HEK293 (cell line): ENCODE data around the gene PIK3R3.
"Not testable (repeated sequence)": the region's sequence is repeated elsewhere in the genome, so short reads cannot be mapped to it uniquely, and the experiment has no call there.

Experiments used
- CTCF ChIA-PET: fragments of 350-600 bp; formaldehyde crosslinking; extraction: SDS; loops from one replicate; lab custom pipeline; 2021; ENCODE audit warnings: antibody characterized with exemption; lab: Yijun Ruan, JAX
- POLR2A ChIA-PET: fragments of 300-600 bp; formaldehyde crosslinking; extraction: SDS; loops from one replicate; lab custom pipeline; 2020; ENCODE audit warnings: antibody characterized with exemption, inconsistent platforms; lab: Yijun Ruan, JAX
- H3K27ac ChIP-seq: fragments of 200-500 bp; sonication (Bioruptor generic); 2 replicates; pipeline ENCODE4 v1.5.1; 2014; ENCODE audit warnings: low read depth, low read length, control low read depth, inconsistent platforms; ENCODE audit errors: extremely low read depth
- H3K36me3 ChIP-seq, 2 experiments: fragments of 200-500 bp in 1 of 2; sonication (Bioruptor generic) in 1 of 2; 1 replicate in 1 of 2; 2 replicates in 1 of 2; pipeline ENCODE4 v1.5.1; 2014 to 2017; ENCODE audit warnings: inconsistent platforms in 2 of 2, low read length in 2 of 2; ENCODE audit not compliant: control insufficient read depth in 2 of 2, insufficient read depth in 1 of 2
- H3K4me1 ChIP-seq: fragments of 200-500 bp; sonication (Bioruptor generic); 2 replicates; pipeline ENCODE4 v1.5.1; 2014; ENCODE audit warnings: mild to moderate bottlenecking, low read length, inconsistent platforms; ENCODE audit not compliant: control insufficient read depth, insufficient read depth
- H3K4me3 ChIP-seq: 2 replicates; pipeline ENCODE4 v1.5.1; 2011; ENCODE audit warnings: low read depth, mild to moderate bottlenecking, control low read depth, low read length, moderate library complexity
- H3K9me3 ChIP-seq: fragments of 200-500 bp; sonication (Bioruptor generic); 2 replicates; pipeline ENCODE4 v1.5.1; 2014; ENCODE audit warnings: low read depth, low read length, inconsistent platforms; ENCODE audit not compliant: control insufficient read depth, insufficient read depth
- GFI1B ChIP-seq: fragments of 450-650 bp; formaldehyde crosslinking; IDR thresholded peaks from 2 replicates; pipeline ENCODE4 v1.5.1; 2016; ENCODE audit warnings: missing biosample characterization, missing genetic modification characterization
- HOXC10 ChIP-seq: sonication (generic); formaldehyde crosslinking; IDR thresholded peaks from 2 replicates; pipeline ENCODE4 v1.8.1; 2023; ENCODE audit warnings: mild to moderate bottlenecking, missing genetic modification reagents
- KLF16 ChIP-seq: fragments of 450-650 bp; formaldehyde crosslinking; IDR thresholded peaks from 2 replicates; pipeline ENCODE4 v1.5.1; 2017; ENCODE audit warnings: missing biosample characterization, missing genetic modification characterization
- SCRT2 ChIP-seq: fragments of 450-650 bp; formaldehyde crosslinking; IDR thresholded peaks from 2 replicates; pipeline ENCODE4 v1.5.1; 2016; ENCODE audit warnings: missing biosample characterization, missing genetic modification characterization
- ZBTB1 ChIP-seq: fragments of 450-650 bp; formaldehyde crosslinking; IDR thresholded peaks from 2 replicates; pipeline ENCODE4 v1.5.1; 2016; ENCODE audit warnings: missing biosample characterization, missing genetic modification characterization
- ZBTB20 ChIP-seq: fragments of 450-650 bp; formaldehyde crosslinking; IDR thresholded peaks from 2 replicates; pipeline ENCODE4 v1.5.1; 2016; ENCODE audit warnings: missing biosample characterization, missing genetic modification characterization
- ZFP69B ChIP-seq: fragments of 450-650 bp; formaldehyde crosslinking; IDR thresholded peaks from 2 replicates; pipeline ENCODE4 v1.5.1; 2016; ENCODE audit warnings: missing biosample characterization, missing genetic modification characterization
- ZNF10 ChIP-seq: fragments of 450-650 bp; formaldehyde crosslinking; IDR thresholded peaks from 2 replicates; pipeline ENCODE4 v1.5.1; 2017; ENCODE audit warnings: missing biosample characterization, missing genetic modification characterization
- ZNF121 ChIP-seq: fragments of 450-650 bp; formaldehyde crosslinking; IDR thresholded peaks from 2 replicates; pipeline ENCODE4 v1.5.1; 2016; ENCODE audit warnings: missing biosample characterization, missing genetic modification characterization
- ZNF19 ChIP-seq: fragments of 450-650 bp; formaldehyde crosslinking; IDR thresholded peaks from 2 replicates; pipeline ENCODE4; 2016; ENCODE audit warnings: missing biosample characterization, missing genetic modification characterization, low read depth
- ZNF2 ChIP-seq: fragments of 450-650 bp; formaldehyde crosslinking; IDR thresholded peaks from 2 replicates; pipeline ENCODE4 v1.5.1; 2016; ENCODE audit warnings: missing biosample characterization, missing genetic modification characterization
- ZNF274 ChIP-seq, 2 experiments: fragments of 200-500 bp in 1 of 2; fragments of 450-650 bp in 1 of 2; sonication (Bioruptor generic) in 1 of 2; formaldehyde crosslinking in 1 of 2; IDR thresholded peaks; 2 replicates each; pipeline versions ENCODE4 v1.5.1 to v1.6.1; 2014 to 2016; ENCODE audit warnings: borderline replicate concordance in 1 of 2, inconsistent platforms in 1 of 2, low read length in 1 of 2, missing biosample characterization in 1 of 2, missing genetic modification characterization in 1 of 2
- ZNF324 ChIP-seq: fragments of 450-650 bp; formaldehyde crosslinking; IDR thresholded peaks from 2 replicates; pipeline ENCODE4 v1.5.1; 2016; ENCODE audit warnings: missing biosample characterization, missing genetic modification characterization
- ZNF350 ChIP-seq: fragments of 450-650 bp; formaldehyde crosslinking; IDR thresholded peaks from 2 replicates; pipeline ENCODE4 v1.5.0; 2017; ENCODE audit warnings: missing biosample characterization, mild to moderate bottlenecking, missing genetic modification characterization
- ZNF514 ChIP-seq: fragments of 450-650 bp; formaldehyde crosslinking; IDR thresholded peaks from 2 replicates; pipeline ENCODE4 v1.5.1; 2016; ENCODE audit warnings: missing biosample characterization, missing genetic modification characterization
- ZNF521 ChIP-seq: fragments of 450-650 bp; formaldehyde crosslinking; IDR thresholded peaks from 2 replicates; pipeline ENCODE4 v1.5.1; 2017; ENCODE audit warnings: missing biosample characterization, mild to moderate bottlenecking, missing genetic modification characterization
- ZNF529 ChIP-seq: fragments of 450-650 bp; formaldehyde crosslinking; IDR thresholded peaks from 2 replicates; pipeline ENCODE4 v1.5.1; 2017; ENCODE audit warnings: missing genetic modification characterization, missing biosample characterization; ENCODE audit not compliant: insufficient replicate concordance
- ZNF560 ChIP-seq: fragments of 450-650 bp; formaldehyde crosslinking; IDR thresholded peaks from 2 replicates; pipeline ENCODE4 v1.5.1; 2017; ENCODE audit warnings: missing biosample characterization, missing genetic modification characterization, borderline replicate concordance
- ZNF660 ChIP-seq: fragments of 450-650 bp; IDR thresholded peaks from 2 replicates; pipeline ENCODE4 v1.5.1; 2018; ENCODE audit warnings: missing biosample characterization, mild to moderate bottlenecking, missing genetic modification characterization
- ZNF776 ChIP-seq: fragments of 450-650 bp; formaldehyde crosslinking; IDR thresholded peaks from 2 replicates; pipeline ENCODE4 v1.5.0; 2017; ENCODE audit warnings: missing biosample characterization, missing genetic modification characterization, borderline replicate concordance
- ZNF843 ChIP-seq: fragments of 450-650 bp; formaldehyde crosslinking; IDR thresholded peaks from 2 replicates; pipeline ENCODE4 v1.5.1; 2016; ENCODE audit warnings: missing biosample characterization, missing genetic modification characterization
- TF ChIP-seq, protein P1 (sequence below): fragments of 450-650 bp; formaldehyde crosslinking; conservative IDR thresholded peaks from 2 replicates; pipeline ENCODE4 v1.5.1; 2016; ENCODE audit warnings: low read depth, missing biosample characterization, missing genetic modification characterization
- TF ChIP-seq, protein P2 (sequence below): fragments of 450-650 bp; formaldehyde crosslinking; IDR thresholded peaks from 2 replicates; pipeline ENCODE4 v1.5.1; 2016; ENCODE audit warnings: missing biosample characterization, missing genetic modification characterization
- TF ChIP-seq, protein P3 (sequence below): fragments of 450-650 bp; formaldehyde crosslinking; IDR thresholded peaks from 2 replicates; pipeline ENCODE4; 2016; ENCODE audit warnings: missing biosample characterization, missing genetic modification characterization

Gene PIK3R3

DNA sequence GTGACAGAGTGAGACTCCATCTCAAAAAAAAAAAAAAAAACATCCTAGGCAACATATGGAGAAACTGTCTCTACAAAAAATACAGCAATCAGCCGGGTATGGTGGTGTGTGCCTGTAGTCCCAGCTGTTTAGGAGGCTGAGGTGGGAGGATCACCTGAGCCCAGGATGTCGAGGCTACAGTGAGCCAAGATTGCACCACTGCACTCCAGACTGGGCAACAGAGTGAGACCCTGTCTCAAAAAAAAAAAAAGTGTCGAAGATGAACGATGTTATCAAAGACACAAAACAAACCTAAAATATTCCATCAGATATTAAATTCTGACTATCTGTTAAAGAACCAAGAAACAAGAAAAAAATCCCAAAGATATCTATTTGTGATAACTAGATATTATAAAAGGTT lies 38.6 kb downstream of the PIK3R3 start:
- POLR2A ChIA-PET = interaction anchor here (0.6 kb wide), 1 partner anchor 340 kb away, joined by 3 read pairs; no protein-coding TSS in a partner anchor

DNA sequence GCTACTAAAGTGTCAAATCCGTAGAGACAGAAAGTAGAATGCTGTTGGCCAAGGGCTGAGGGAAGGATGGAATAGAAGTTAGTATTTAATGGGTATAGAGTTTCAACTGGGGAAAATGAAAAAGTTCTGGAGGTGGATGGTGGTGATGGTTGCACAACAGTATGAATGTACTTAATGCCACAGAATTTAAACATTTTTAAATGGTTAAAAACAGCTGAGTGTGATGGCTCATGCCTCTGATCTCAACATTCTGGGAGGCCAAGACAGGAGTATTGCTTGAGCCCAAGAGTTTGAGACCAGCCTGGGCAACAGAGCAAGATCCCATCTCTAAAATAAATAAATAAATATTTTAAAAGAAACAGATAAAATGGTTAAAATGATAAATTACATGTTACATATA lies 44.5 kb downstream of the PIK3R3 start:
- Histone ChIP-seq H3K27ac (no peak overlapping the region), H3K9me3 (no peaks in the 10 kb centered on the region), H3K4me3 (no peak overlapping the region), H3K4me1 (no peaks in the 10 kb centered on the region; the same call in 1 of the 2 replicates), H3K36me3 (no peaks in the 10 kb centered on the region)
- POLR2A ChIA-PET = no interaction called here
- TF ChIP-seq ZNF521 (tag by site-specific recombination) (no peak), ZNF19 (tag by site-specific recombination) (no peak), ZNF514 (tag by site-specific recombination) (no peak), ZBTB20 (tag by site-specific recombination) (no peak), SCRT2 (tag by site-specific recombination) (no peak), ZFP69B (tag by site-specific recombination) (no peak), GFI1B (tag by site-specific recombination) (no peak), ZNF350 (tag by site-specific recombination) (no peak), ZNF560 (tag by site-specific recombination) (no peak), ZNF843 (tag by site-specific recombination) (no peak), ZNF10 (no peak), HOXC10 (CRISPR knock-in tag) (no peak), ZNF2 (tag by site-specific recombination) (no peak), ZBTB1 (tag by site-specific recombination) (no peak), ZNF274 (IDR thresholded peaks at IDR 0.05; ENCODE audit: low read length) (no peak), ZNF274 (tag by site-specific recombination; IDR thresholded peaks at IDR 0.05; ENCODE audit: borderline replicate concordance) (no peak)
- TF ChIP-seq, protein P1, sequence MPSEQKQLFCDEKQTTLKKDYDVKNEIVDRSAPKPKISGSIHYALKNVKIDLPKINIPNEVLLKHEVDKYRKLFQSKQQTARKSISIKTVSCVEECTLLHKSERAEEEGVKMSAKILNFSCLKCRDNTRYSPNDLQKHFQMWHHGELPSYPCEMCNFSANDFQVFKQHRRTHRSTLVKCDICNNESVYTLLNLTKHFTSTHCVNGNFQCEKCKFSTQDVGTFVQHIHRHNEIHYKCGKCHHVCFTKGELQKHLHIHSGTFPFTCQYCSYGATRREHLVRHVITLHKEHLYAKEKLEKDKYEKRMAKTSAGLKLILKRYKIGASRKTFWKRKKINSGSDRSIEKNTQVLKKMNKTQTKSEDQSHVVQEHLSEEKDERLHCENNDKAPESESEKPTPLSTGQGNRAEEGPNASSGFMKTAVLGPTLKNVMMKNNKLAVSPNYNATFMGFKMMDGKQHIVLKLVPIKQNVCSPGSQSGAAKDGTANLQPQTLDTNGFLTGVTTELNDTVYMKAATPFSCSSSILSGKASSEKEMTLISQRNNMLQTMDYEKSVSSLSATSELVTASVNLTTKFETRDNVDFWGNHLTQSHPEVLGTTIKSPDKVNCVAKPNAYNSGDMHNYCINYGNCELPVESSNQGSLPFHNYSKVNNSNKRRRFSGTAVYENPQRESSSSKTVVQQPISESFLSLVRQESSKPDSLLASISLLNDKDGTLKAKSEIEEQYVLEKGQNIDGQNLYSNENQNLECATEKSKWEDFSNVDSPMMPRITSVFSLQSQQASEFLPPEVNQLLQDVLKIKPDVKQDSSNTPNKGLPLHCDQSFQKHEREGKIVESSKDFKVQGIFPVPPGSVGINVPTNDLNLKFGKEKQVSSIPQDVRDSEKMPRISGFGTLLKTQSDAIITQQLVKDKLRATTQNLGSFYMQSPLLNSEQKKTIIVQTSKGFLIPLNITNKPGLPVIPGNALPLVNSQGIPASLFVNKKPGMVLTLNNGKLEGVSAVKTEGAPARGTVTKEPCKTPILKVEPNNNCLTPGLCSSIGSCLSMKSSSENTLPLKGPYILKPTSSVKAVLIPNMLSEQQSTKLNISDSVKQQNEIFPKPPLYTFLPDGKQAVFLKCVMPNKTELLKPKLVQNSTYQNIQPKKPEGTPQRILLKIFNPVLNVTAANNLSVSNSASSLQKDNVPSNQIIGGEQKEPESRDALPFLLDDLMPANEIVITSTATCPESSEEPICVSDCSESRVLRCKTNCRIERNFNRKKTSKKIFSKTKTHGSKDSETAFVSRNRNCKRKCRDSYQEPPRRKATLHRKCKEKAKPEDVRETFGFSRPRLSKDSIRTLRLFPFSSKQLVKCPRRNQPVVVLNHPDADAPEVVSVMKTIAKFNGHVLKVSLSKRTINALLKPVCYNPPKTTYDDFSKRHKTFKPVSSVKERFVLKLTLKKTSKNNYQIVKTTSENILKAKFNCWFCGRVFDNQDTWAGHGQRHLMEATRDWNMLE (tag by site-specific recombination) = no peak
- TF ChIP-seq, all 188 proteins: peak for 0
- CTCF ChIA-PET = interaction anchor here (1.5 kb wide), 1 partner anchor 9 kb away, joined by 3 read pairs; no protein-coding TSS in a partner anchor

More for the DNA sequence above, 38.6 kb downstream of the PIK3R3 start:
- H3K27ac ChIP-seq, H3K36me3 ChIP-seq, H3K4me1 ChIP-seq, H3K4me3 ChIP-seq, H3K9me3 ChIP-seq: not testable (repeated sequence)
- TF ChIP-seq ZNF121 (tag by site-specific recombination) = peak; percentile 92
- CTCF ChIA-PET = interaction anchor here (0.7 to 1.0 kb wide), 2 partner anchors 25 to 130 kb away, joined by 3 to 6 read pairs; no protein-coding TSS in a partner anchor

DNA sequence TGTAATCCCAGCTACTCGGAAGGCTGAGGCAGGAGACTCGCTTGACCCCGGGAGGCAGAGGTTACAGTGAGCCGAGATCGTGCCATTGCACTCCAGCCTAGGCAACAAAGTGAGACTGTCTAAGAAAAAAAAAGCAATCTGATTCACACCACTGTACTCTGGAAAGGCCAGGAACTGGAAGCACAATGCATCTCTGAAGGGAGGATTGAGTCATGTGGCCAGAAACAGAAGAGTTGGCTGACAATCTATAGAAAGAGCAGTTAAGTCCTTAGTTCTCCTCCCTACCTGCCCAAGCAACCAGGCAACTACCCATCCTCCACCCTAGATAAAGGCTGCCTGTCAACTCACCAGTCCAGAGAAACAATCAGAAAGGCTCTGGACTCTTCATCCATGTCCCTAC lies 45.9 kb downstream of the PIK3R3 start:
- Histone ChIP-seq H3K4me3 (no peak overlapping the region), H3K9me3 (no peaks in the 10 kb centered on the region), H3K36me3 (no peaks in the 10 kb centered on the region), H3K4me1 (no peaks in the 10 kb centered on the region; the same call in 1 of the 2 replicates), H3K27ac (no peak overlapping the region)
- ChIA-PET CTCF (no interaction called here), POLR2A (no interaction called here)
- TF ChIP-seq KLF16 (tag by site-specific recombination) (no peak), ZNF776 (tag by site-specific recombination) (no peak), ZNF660 (tag by site-specific recombination) (no peak), ZNF324 (no peak), ZNF529 (tag by site-specific recombination) (no peak)
- TF ChIP-seq, protein P2, sequence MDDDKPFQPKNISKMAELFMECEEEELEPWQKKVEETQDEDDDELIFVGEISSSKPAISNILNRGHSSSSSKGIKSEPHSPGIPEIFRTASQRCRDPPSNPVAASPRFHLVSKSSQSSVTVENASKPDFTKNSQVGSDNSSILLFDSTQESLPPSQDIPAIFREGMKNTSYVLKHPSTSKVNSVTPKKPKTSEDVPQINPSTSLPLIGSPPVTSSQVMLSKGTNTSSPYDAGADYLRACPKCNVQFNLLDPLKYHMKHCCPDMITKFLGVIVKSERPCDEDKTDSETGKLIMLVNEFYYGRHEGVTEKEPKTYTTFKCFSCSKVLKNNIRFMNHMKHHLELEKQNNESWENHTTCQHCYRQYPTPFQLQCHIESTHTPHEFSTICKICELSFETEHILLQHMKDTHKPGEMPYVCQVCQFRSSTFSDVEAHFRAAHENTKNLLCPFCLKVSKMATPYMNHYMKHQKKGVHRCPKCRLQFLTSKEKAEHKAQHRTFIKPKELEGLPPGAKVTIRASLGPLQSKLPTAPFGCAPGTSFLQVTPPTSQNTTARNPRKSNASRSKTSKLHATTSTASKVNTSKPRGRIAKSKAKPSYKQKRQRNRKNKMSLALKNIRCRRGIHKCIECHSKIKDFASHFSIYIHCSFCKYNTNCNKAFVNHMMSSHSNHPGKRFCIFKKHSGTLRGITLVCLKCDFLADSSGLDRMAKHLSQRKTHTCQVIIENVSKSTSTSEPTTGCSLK (tag by site-specific recombination) = no peak
- TF ChIP-seq, protein P3, sequence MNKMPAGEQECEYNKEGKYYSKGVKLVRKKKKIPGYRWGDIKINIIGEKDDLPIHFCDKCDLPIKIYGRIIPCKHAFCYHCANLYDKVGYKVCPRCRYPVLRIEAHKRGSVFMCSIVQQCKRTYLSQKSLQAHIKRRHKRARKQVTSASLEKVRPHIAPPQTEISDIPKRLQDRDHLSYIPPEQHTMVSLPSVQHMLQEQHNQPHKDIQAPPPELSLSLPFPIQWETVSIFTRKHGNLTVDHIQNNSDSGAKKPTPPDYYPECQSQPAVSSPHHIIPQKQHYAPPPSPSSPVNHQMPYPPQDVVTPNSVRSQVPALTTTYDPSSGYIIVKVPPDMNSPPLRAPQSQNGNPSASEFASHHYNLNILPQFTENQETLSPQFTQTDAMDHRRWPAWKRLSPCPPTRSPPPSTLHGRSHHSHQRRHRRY = no peak
